Cardiac muscle cell (in vitro differentiated cells and primary cell): ENCODE measurements around the gene COIL. TPM values are rescaled to one million over a fixed set of nuclear protein-coding genes. Genes with fewer than 3 reads are reported as not detected.

ENCODE experiments used
- DNase-seq, 2 donors: peaks; one replicate each; pipeline versions ENCODE4 v3.0.0 to v3.0.0-alpha.2; 2010 to 2017; ENCODE audit warnings: low read depth in 1 of 2, low spot score in 1 of 2
- H3K27ac ChIP-seq: fragments of 200-600 bp; sonication (generic); 2 replicates; pipeline ENCODE4 v1.5.1; 2016
- H3K27me3 ChIP-seq: fragments of 200-600 bp; sonication (generic); 2 replicates; pipeline ENCODE4 v1.6.0; 2016; ENCODE audit warnings: control low read depth
- H3K36me3 ChIP-seq: fragments of 200-600 bp; sonication (generic); 2 replicates; pipeline ENCODE4 v1.5.1; 2016; ENCODE audit warnings: control low read depth
- H3K4me1 ChIP-seq: fragments of 200-600 bp; sonication (generic); 2 replicates; pipeline ENCODE4 v1.8.1; 2017; ENCODE audit warnings: low read depth, mild to moderate bottlenecking, mixed run types
- H3K4me3 ChIP-seq: fragments of 200-600 bp; sonication (generic); 2 replicates; pipeline ENCODE4 v1.5.1; 2016; ENCODE audit warnings: mild to moderate bottlenecking
- H3K9me3 ChIP-seq: fragments of 200-600 bp; sonication (generic); 2 replicates; pipeline ENCODE4 v1.5.1; 2017; ENCODE audit warnings: low read depth, mild to moderate bottlenecking, control low read depth
- CTCF ChIP-seq: IDR thresholded peaks from 2 replicates; pipeline ENCODE4 v1.5.1; 2012; ENCODE audit warnings: low read depth, mild to moderate bottlenecking, low read length
- polyA plus RNA-seq: library from polyadenylated mRNA; unstranded; fragments of >200 nt; fragmentation: Nextera tagmentation; extraction: Ambion mirVana; gene quantifications from 2 replicates; pipeline ENCODE4 v1.2.1, GENCODE V29; 2016
- total RNA-seq: library from RNA; depleted of rRNA; stranded (reverse); fragments of >200 nt; gene quantifications from 2 replicates; pipeline ENCODE4 v1.2.3, GENCODE V29; 2016

The COIL gene
- total and polyA plus RNA-seq, 2 experiments from 2014 or later = 16.3 to 19.9 TPM

DNA sequence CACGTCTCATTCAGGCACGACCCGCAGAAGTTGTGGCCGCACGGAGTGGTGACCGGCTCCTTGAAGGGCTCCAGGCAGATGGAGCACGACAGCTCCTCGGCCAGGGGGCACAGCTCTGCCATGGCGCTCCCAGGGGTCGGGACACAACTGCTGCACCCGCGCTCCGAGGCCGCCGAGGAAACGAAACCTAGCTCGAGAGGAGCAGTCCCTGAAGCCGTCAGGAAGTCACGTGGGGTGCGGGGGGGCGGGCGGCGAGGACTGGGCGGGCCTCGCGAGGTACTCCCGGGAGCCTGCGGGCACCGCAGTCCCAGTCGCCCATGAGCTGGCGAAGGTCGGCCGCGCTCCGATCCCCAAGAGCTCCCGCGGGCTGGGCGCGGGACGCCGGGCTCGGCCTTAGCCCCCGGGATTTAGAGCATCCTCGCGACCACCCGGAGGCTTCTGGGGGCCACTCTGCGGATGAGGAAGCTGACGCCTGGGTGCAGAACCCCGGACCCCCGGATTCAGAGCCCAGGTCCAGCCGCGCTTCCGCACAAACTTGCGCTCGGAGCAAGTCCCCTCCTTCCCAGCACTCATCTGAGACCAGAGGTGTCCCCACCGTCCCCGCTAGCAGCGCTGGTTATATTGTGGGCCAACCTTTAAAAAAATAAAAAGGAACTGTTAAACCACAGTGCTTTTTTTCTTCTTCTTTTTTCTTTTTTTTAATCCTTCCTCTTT lies 46.8 kb downstream of the COIL start, which contains the start of gene TRIM25:
Gene TRIM25 (minus strand): TSS at position 183 of the 714 bp plus-strand sequence. CDS start 61 bp downstream, at position 122.
- no peak for TF ChIP-seq CTCF
- peak; percentile 87 to 91 for DNase-seq
- H3K4me3 ChIP-seq = peak within 1 kb of the TSS; percentile 73

DNA sequence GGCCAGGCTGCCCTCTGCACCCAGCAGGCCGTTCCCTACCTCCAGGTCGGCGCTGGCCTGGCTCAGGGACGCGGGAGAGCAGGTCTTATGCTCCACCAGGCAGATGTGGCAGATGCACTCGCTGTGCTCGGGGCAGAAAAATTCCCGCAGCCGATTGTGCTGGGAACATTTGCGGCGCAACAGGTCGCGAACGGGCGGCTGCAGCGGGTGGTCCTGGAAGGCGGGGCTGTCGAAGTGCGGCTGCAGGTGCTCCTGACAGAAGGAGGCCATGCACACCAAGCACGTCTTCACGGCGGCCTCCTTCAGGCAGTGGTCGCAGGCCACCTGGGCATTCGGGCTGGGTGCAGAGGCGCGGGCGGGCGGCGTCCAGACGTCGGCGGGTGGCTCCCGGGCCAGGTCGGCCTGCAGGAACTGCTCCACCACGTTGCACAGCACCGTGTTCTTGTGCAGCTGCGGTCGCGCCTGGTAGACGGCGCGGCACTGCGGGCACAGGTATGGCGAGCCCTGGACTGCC lies 47.4 kb downstream of the COIL start:
- H3K36me3 ChIP-seq = no peaks in the 10 kb centered on the region
- peaks cover 5% of the 10 kb centered on the region for H3K4me1 ChIP-seq
- no peak overlapping the region for H3K27ac ChIP-seq
- H3K4me3 ChIP-seq = peak overlapping the region; percentile 73
- DNase-seq = peak; percentile 12 to 24
- TF ChIP-seq CTCF = no peak
- H3K9me3 ChIP-seq = no peaks in the 10 kb centered on the region
- H3K27me3 ChIP-seq = peaks cover 16% of the 10 kb centered on the region

More for the DNA sequence above, 46.8 kb downstream of the COIL start, which contains the start of gene TRIM25:
- H3K9me3 ChIP-seq = no peaks in the 10 kb centered on the region
- no peak within 1 kb of the TSS for H3K27ac ChIP-seq
- peaks cover 5% of the 10 kb centered on the region for H3K4me1 ChIP-seq
- no peaks in the 10 kb centered on the region for H3K36me3 ChIP-seq
- peaks cover 16% of the 10 kb centered on the region for H3K27me3 ChIP-seq

GRCh38 chr17:56913000-56913311 lies 47.9 kb downstream of the COIL start:
- Histone ChIP-seq H3K27me3 (peaks cover 16% of the 10 kb centered on the region), H3K9me3 (no peaks in the 10 kb centered on the region), H3K4me3 (peak overlapping the region; percentile 73), H3K4me1 (peaks cover 5% of the 10 kb centered on the region), H3K27ac (no peak overlapping the region), H3K36me3 (no peaks in the 10 kb centered on the region)
- no peak for DNase-seq
- no peak for TF ChIP-seq CTCF

DNA sequence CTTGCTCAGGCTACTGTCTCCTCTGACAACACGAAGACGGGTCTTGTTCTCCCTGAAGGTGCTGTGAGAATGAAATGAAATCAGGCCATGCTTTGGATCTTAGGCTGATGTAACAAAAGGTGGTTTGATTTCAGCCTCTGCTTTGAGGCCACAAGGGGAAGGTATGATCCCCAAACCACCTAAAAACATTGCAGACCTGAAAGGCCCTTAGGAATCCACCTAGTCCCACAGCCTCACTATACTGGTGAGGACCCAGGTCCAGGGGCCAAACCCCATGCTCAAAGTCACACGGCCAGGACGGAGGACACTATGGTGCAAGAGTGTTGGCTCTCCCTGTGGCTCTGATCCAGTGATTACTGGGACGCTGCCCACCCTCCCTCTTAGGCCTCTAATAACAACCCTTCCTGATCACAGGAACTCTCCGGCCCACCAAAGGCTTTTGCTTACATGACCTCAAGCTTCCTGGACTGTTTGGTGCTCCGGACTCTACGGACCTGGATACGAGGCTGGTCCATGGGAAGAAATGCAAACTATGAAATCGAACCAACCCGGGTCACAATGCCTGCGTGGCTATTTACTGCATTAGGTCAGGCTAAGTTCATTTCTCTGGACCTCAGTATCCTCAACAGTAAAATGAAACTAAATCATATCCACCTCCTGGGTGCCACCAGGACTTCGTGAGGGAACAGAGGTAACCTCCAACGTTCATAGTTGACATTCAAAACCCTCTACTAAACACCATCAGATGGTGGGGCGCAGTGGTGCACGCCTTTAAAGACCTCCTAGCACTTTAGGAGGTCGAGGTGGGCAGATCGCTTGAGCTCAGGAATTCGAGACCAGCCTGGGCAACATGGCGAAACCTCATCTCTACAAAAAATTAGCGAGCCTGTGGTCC lies 48.5 kb downstream of the COIL start:
- Histone ChIP-seq H3K27me3 (peaks cover 16% of the 10 kb centered on the region), H3K9me3 (no peaks in the 10 kb centered on the region), H3K36me3 (no peaks in the 10 kb centered on the region), H3K4me3 (no peak overlapping the region), H3K27ac (no peak overlapping the region), H3K4me1 (peaks cover 5% of the 10 kb centered on the region)
- DNase-seq = peak in 1 of 2 donors; percentile 27
- TF ChIP-seq CTCF = no peak

GRCh38 chr17:56910509-56911235 lies 50.2 kb downstream of the COIL start:
- DNase-seq = no peak

More at GRCh38 chr17:56910509-56911235, 50.2 kb downstream of the COIL start:
- H3K9me3 ChIP-seq = no peaks in the 10 kb centered on the region
- peaks cover 5% of the 10 kb centered on the region for H3K4me1 ChIP-seq
- no peak for TF ChIP-seq CTCF
- H3K27ac ChIP-seq = no peak overlapping the region
- no peak overlapping the region for H3K4me3 ChIP-seq
- H3K27me3 ChIP-seq = peaks cover 13% of the 10 kb centered on the region
- peaks cover 4% of the 10 kb centered on the region for H3K36me3 ChIP-seq
